ENCODE data around the gene MRPL9. TPM values are rescaled to one million over a fixed set of nuclear protein-coding genes. Genes with fewer than 3 reads are reported as not detected.

Gene MRPL9
- total RNA-seq, 2 donors from 2014 or later, result 32.7 to 38.9 TPM

- H3K27me3 ChIP-seq, result no peaks in the 10 kb centered on the region
- H3K9me3 ChIP-seq, result no peaks in the 10 kb centered on the region
- H3K27ac ChIP-seq, result peak overlapping the region in 1 of 2 donors; percentile 75
- peaks cover 0 to 43% of the 10 kb centered on the region in 2 donors for H3K4me1 ChIP-seq
- H3K4me3 ChIP-seq, result peak overlapping the region; percentile 38 to 57
- no peak for TF ChIP-seq CTCF (IDR thresholded peaks at IDR 0.05)
- no peak for DNase-seq (ENCODE audit: low spot score)
- H3K36me3 ChIP-seq, result no peaks in the 10 kb centered on the region
Measured at GRCh38 chr1:151721788-151722510, 41.3 kb downstream of the MRPL9 start.

- Histone ChIP-seq H3K27ac (peak within 1 kb of the TSS; percentile 75), H3K4me3 (peak within 1 kb of the TSS; percentile 38 to 57), H3K27me3 (no peaks in the 10 kb centered on the region), H3K36me3 (no peaks in the 10 kb centered on the region), H3K4me1 (peaks cover 0 to 50% of the 10 kb centered on the region in 2 donors), H3K9me3 (no peaks in the 10 kb centered on the region)
- no peak for TF ChIP-seq CTCF (IDR thresholded peaks at IDR 0.05)
- no peak for DNase-seq (ENCODE audit: low spot score)
Measured at GRCh38 chr1:151720974-151721787, 42.1 kb downstream of the MRPL9 start, which contains the start of gene RIIAD1. Gene RIIAD1 (plus strand): TSS chr1:151721522. CDS start chr1:151721537, 15 bp downstream.

GRCh38 chr1:151720554-151720953, 42.7 kb downstream of the MRPL9 start:
- no peaks in the 10 kb centered on the region for H3K27me3 ChIP-seq
- no peak for TF ChIP-seq CTCF (IDR thresholded peaks at IDR 0.05)
- peak overlapping the region; percentile 75 for H3K27ac ChIP-seq
- no peak for DNase-seq (ENCODE audit: low spot score)
- peak overlapping the region; percentile 38 to 57 for H3K4me3 ChIP-seq
- H3K4me1 ChIP-seq, result peaks cover 0 to 51% of the 10 kb centered on the region in 2 donors
- H3K36me3 ChIP-seq, result no peaks in the 10 kb centered on the region
- H3K9me3 ChIP-seq, result no peaks in the 10 kb centered on the region

GRCh38 chr1:151720125-151720524, 43.2 kb downstream of the MRPL9 start:
- Histone ChIP-seq H3K4me3 (peak overlapping the region in 1 of 2 donors; percentile 57), H3K36me3 (no peaks in the 10 kb centered on the region), H3K27ac (peak overlapping the region; percentile 75), H3K4me1 (peaks cover 0 to 51% of the 10 kb centered on the region in 2 donors), H3K27me3 (no peaks in the 10 kb centered on the region), H3K9me3 (no peaks in the 10 kb centered on the region)
- no peak for TF ChIP-seq CTCF (IDR thresholded peaks at IDR 0.05)
- no peak for DNase-seq (ENCODE audit: low spot score)

GRCh38 chr1:151718666-151719065, 44.6 kb downstream of the MRPL9 start:
- Histone ChIP-seq H3K4me3 (no peak overlapping the region), H3K4me1 (peaks cover 0 to 51% of the 10 kb centered on the region in 2 donors)

More at GRCh38 chr1:151718666-151719065, 44.6 kb downstream of the MRPL9 start:
- no peak for DNase-seq (ENCODE audit: low spot score)
- no peak for TF ChIP-seq CTCF (IDR thresholded peaks at IDR 0.05)
- Histone ChIP-seq H3K27me3 (no peaks in the 10 kb centered on the region), H3K9me3 (no peaks in the 10 kb centered on the region), H3K36me3 (no peaks in the 10 kb centered on the region), H3K27ac (no peak overlapping the region)

All from right atrium auricular region (tissue), 2 donors.